Fibroblast of skin of left quadriceps (primary cell): ENCODE results near the gene C13orf46.
"Not testable (repeated sequence)": the region's sequence is repeated elsewhere in the genome, so short reads cannot be mapped to it uniquely, and the experiment has no call there.

Source experiments
- DNase-seq, 2 experiments: peaks; one replicate each; pipeline ENCODE4 v3.0.0-alpha.2; 2013; ENCODE audit warnings: low read depth in 2 of 2

Gene C13orf46

GRCh38 chr13:113991676-113992179, 17.9 kb upstream of the C13orf46 start:
- DNase-seq = no peak

GRCh38 chr13:113991191-113991669, 17.4 kb upstream of the C13orf46 start:
- DNase-seq = no peak

- DNase-seq = no peak
Observed at GRCh38 chr13:113990321-113990837, 16.5 kb upstream of the C13orf46 start.

- no peak for DNase-seq
Observed at GRCh38 chr13:113989585-113990300, 15.9 kb upstream of the C13orf46 start.

- not testable (repeated sequence) for DNase-seq
Observed at GRCh38 chr13:113988859-113989258, 15.0 kb upstream of the C13orf46 start.

- DNase-seq = no peak
Observed at GRCh38 chr13:113982296-113982661, 8.4 kb upstream of the C13orf46 start.

- DNase-seq = no peak
Observed at GRCh38 chr13:113981611-113982295, 7.9 kb upstream of the C13orf46 start.

- DNase-seq = no peak
Observed at GRCh38 chr13:113981194-113981605, 7.3 kb upstream of the C13orf46 start.

- no peak for DNase-seq
Observed at GRCh38 chr13:113980489-113981064, 6.7 kb upstream of the C13orf46 start.

GRCh38 chr13:113979791-113980471, 6.1 kb upstream of the C13orf46 start:
- no peak for DNase-seq

- no peak for DNase-seq
Observed at GRCh38 chr13:113978741-113979481, 5.0 kb upstream of the C13orf46 start.

GRCh38 chr13:113977976-113978375, 4.1 kb upstream of the C13orf46 start:
- no peak for DNase-seq

GRCh38 chr13:113976711-113977684, 3.1 kb upstream of the C13orf46 start:
- DNase-seq = peak; percentile 50 to 55

GRCh38 chr13:113975416-113975815, 1.5 kb upstream of the C13orf46 start:
- DNase-seq = no peak

- DNase-seq = no peak
Observed at GRCh38 chr13:113974304-113975281, 717 bp upstream of the C13orf46 start.

GRCh38 chr13:113972451-113973217, 1.2 kb downstream of the C13orf46 start:
- no peak for DNase-seq

GRCh38 chr13:113971471-113972231, 2.2 kb downstream of the C13orf46 start:
- DNase-seq = no peak
